ENCODE measurements around the gene CRYBG3.
A peak's percentile ranks its signal among the peaks of the same experiment; 100 is the strongest.
"Not testable (repeated sequence)": the region's sequence is repeated elsewhere in the genome, so short reads cannot be mapped to it uniquely, and the experiment has no call there.

Gene CRYBG3

GRCh38 chr3:97821774-97822358 lies at the start of gene CRYBG3:
CRYBG3 (plus strand) TSS chr3:97822011; CDS start chr3:97822207, 196 bp downstream.
- peak; percentile 65 to 72 (median 69) for DNase-seq (ENCODE audit: low read depth in 3 of 3)

- DNase-seq (ENCODE audit: low read depth in 3 of 3) = no peak
These were observed 48.9 kb upstream of the CRYBG3 start for GRCh38 chr3:97772926-97773325.

GRCh38 chr3:97778152-97778551 lies 43.7 kb upstream of the CRYBG3 start:
- no peak for DNase-seq (ENCODE audit: low read depth in 3 of 3)

- no peak for DNase-seq (ENCODE audit: low read depth in 3 of 3)
These were observed 28.3 kb upstream of the CRYBG3 start for GRCh38 chr3:97793420-97794019.

- DNase-seq (ENCODE audit: low read depth in 3 of 3) = no peak
These were observed 25.9 kb upstream of the CRYBG3 start for GRCh38 chr3:97795951-97796350.

- DNase-seq (ENCODE audit: low read depth in 3 of 3) = no peak
These were observed 17.3 kb upstream of the CRYBG3 start for GRCh38 chr3:97804471-97804870.

GRCh38 chr3:97810779-97811390 lies 10.9 kb upstream of the CRYBG3 start:
- DNase-seq (ENCODE audit: low read depth in 3 of 3) = no peak

- DNase-seq (ENCODE audit: low read depth in 3 of 3) = peak in 2 of 3 experiments; percentile 17 to 21
These were observed 6.5 kb upstream of the CRYBG3 start for GRCh38 chr3:97815149-97815917.

- no peak for DNase-seq (ENCODE audit: low read depth in 3 of 3)
These were observed 5.0 kb upstream of the CRYBG3 start for GRCh38 chr3:97816811-97817210.

GRCh38 chr3:97817965-97818364 lies 3.8 kb upstream of the CRYBG3 start:
- DNase-seq (ENCODE audit: low read depth in 3 of 3) = no peak

- no peak for DNase-seq (ENCODE audit: low read depth in 3 of 3)
These were observed 1.0 kb upstream of the CRYBG3 start for GRCh38 chr3:97820780-97821179.

- DNase-seq (ENCODE audit: low read depth in 3 of 3) = peak in 2 of 3 experiments; percentile 12 to 13
These were observed 481 bp upstream of the CRYBG3 start for GRCh38 chr3:97821287-97821773.

GRCh38 chr3:97822359-97822775 lies 556 bp downstream of the CRYBG3 start:
- peak in 1 of 3 experiments; percentile 9 for DNase-seq (ENCODE audit: low read depth in 3 of 3)

- DNase-seq (ENCODE audit: low read depth in 3 of 3) = no peak
These were observed 1.5 kb downstream of the CRYBG3 start for GRCh38 chr3:97823046-97824004.

GRCh38 chr3:97825101-97825500 lies 3.3 kb downstream of the CRYBG3 start:
- DNase-seq (ENCODE audit: low read depth in 3 of 3) = no peak

GRCh38 chr3:97827741-97828471 lies 6.1 kb downstream of the CRYBG3 start:
- DNase-seq (ENCODE audit: low read depth in 3 of 3) = no peak

- DNase-seq (ENCODE audit: low read depth in 3 of 3) = no peak
These were observed 7.4 kb downstream of the CRYBG3 start for GRCh38 chr3:97829198-97829597.

GRCh38 chr3:97830638-97831037 lies 8.8 kb downstream of the CRYBG3 start:
- no peak for DNase-seq (ENCODE audit: low read depth in 3 of 3)

- no peak for DNase-seq (ENCODE audit: low read depth in 3 of 3)
These were observed 9.3 kb downstream of the CRYBG3 start for GRCh38 chr3:97831140-97831539.

GRCh38 chr3:97833184-97833583 lies 11.4 kb downstream of the CRYBG3 start:
- not testable (repeated sequence) for DNase-seq (ENCODE audit: low read depth in 3 of 3)
